ENCODE measurements around the gene TMEM185B.

TMEM185B gene

GRCh38 chr2:120244656-120245519 is 21.7 kb upstream of the TMEM185B start:
- in situ Hi-C loops (cut with MboI; ENCODE audit: low sequenced_read_pairs, unreplicated experiment), result no loop called here
- TF ChIP-seq CTCF (IDR thresholded peaks at IDR 0.05; ENCODE audit: borderline replicate concordance, control extremely low read depth, extremely low read depth, insufficient read depth, missing control alignments), result no peak
- no peak for DNase-seq (ENCODE audit: low spot score)

- TF ChIP-seq CTCF (IDR thresholded peaks at IDR 0.05; ENCODE audit: borderline replicate concordance, control extremely low read depth, extremely low read depth, insufficient read depth, missing control alignments), result no peak
- in situ Hi-C loops (cut with MboI; ENCODE audit: low sequenced_read_pairs, unreplicated experiment), result no loop called here
- DNase-seq (ENCODE audit: low spot score), result no peak
These were observed 20.8 kb upstream of the TMEM185B start for GRCh38 chr2:120243875-120244553.

- TF ChIP-seq CTCF (IDR thresholded peaks at IDR 0.05; ENCODE audit: borderline replicate concordance, control extremely low read depth, extremely low read depth, insufficient read depth, missing control alignments), result no peak
- in situ Hi-C loops (cut with MboI; ENCODE audit: low sequenced_read_pairs, unreplicated experiment), result no loop called here
- DNase-seq (ENCODE audit: low spot score), result no peak
These were observed 20.0 kb upstream of the TMEM185B start for GRCh38 chr2:120243211-120243610.

- no peak for DNase-seq (ENCODE audit: low spot score)
- in situ Hi-C loops (cut with MboI; ENCODE audit: low sequenced_read_pairs, unreplicated experiment), result no loop called here
- no peak for TF ChIP-seq CTCF (IDR thresholded peaks at IDR 0.05; ENCODE audit: borderline replicate concordance, control extremely low read depth, extremely low read depth, insufficient read depth, missing control alignments)
These were observed 18.5 kb upstream of the TMEM185B start for GRCh38 chr2:120241684-120242083.

GRCh38 chr2:120240901-120241429 is 17.8 kb upstream of the TMEM185B start:
- in situ Hi-C loops (cut with MboI; ENCODE audit: low sequenced_read_pairs, unreplicated experiment), result no loop called here
- TF ChIP-seq CTCF (IDR thresholded peaks at IDR 0.05; ENCODE audit: borderline replicate concordance, control extremely low read depth, extremely low read depth, insufficient read depth, missing control alignments), result no peak
- DNase-seq (ENCODE audit: low spot score), result no peak

GRCh38 chr2:120239488-120240287 is 16.5 kb upstream of the TMEM185B start:
- DNase-seq (ENCODE audit: low spot score), result no peak
- no peak for TF ChIP-seq CTCF (IDR thresholded peaks at IDR 0.05; ENCODE audit: borderline replicate concordance, control extremely low read depth, extremely low read depth, insufficient read depth, missing control alignments)
- in situ Hi-C loops (cut with MboI; ENCODE audit: low sequenced_read_pairs, unreplicated experiment), result no loop called here

Measured in GM13976 (cell line).